Activated CD4-positive, alpha-beta T cell treated with anti-CD3 and anti-CD28 coated beads, Interleukin-10, Interleukin-2, amounts not matched to agents 100 ng/mL and 50 ng/mL, durations not matched to agents 16 hours and 8 hours (primary cell): ENCODE results near the gene TOPBP1.
A peak's percentile ranks its signal among the peaks of the same experiment; 100 is the strongest.

Experiments
- DNase-seq: peaks from one replicate; pipeline ENCODE4 v3.0.0-alpha.2; 2020

TOPBP1 gene

GRCh38 chr3:133606342-133606741, 55.4 kb downstream of the TOPBP1 start:
- no peak for DNase-seq

GRCh38 chr3:133600572-133601081, 61.1 kb downstream of the TOPBP1 start:
- DNase-seq, result no peak

DNA sequence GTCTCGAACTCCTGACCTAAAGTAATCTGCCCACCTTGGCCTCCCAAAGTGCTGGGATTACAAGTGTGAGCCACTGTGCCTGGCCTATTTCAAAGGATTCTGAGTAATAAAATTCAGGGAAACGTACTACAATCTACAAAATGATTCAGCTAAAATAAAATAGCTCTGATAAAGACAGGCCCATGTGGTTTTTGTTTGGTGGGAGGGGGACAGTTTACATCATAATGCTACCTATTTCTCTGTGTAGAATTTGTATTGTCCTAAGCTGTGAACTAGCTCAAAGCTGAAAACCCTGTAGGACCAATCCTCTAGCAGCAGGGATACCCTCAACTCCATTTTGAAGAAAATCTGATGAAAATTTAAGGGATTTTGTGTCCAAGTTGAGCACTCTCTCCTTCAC, 62.5 kb downstream of the TOPBP1 start:
- DNase-seq, result no peak

DNA sequence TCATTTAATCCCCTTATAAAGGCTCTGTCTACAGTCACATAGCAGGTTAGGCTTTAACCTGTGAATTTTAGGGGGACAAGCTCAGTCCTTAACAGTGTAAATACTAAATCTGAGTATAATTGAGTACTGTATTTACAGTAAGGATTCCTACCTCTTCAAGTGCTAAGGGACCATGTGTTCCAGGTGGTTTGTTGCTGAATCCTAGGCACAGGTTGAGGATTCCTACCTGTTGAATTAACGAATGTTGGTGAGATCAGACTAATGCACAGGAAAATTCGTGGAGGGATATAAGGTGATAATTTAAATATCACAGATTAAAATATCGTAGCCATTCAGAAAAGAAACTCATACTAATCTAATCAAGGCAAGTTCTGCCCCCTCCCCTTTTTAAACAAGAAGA, 63.3 kb downstream of the TOPBP1 start:
- DNase-seq, result no peak

- DNase-seq, result peak; percentile 47
Observed at GRCh38 chr3:133595341-133595740, 66.4 kb downstream of the TOPBP1 start.

- no peak for DNase-seq
Observed at GRCh38 chr3:133593243-133593642, 68.5 kb downstream of the TOPBP1 start.

- no peak for DNase-seq
Observed at GRCh38 chr3:133592843-133593242, 68.9 kb downstream of the TOPBP1 start.

DNA sequence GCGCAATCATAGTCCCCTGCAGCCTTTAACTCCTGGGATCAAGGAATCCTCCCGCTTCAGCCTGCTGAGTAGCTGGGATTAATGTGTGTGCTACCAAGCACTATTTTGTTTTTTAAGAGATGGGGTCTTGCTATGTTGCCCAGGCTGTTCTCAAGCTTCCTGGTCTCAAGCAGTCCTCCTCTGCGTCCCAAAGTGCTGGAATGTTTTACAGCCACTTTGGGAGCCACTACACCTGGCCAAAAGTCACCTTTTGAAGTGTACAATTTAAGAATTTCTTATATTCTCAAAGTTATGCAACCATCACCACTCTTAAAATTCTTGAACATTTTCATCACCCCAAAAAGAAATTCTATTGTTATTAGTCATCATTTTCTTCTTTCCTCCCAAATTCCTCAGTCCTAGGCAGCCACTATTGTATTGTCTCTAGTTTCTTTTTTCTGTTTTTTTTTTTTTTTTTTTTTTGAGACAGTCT, 70.4 kb downstream of the TOPBP1 start:
- DNase-seq, result no peak

DNA sequence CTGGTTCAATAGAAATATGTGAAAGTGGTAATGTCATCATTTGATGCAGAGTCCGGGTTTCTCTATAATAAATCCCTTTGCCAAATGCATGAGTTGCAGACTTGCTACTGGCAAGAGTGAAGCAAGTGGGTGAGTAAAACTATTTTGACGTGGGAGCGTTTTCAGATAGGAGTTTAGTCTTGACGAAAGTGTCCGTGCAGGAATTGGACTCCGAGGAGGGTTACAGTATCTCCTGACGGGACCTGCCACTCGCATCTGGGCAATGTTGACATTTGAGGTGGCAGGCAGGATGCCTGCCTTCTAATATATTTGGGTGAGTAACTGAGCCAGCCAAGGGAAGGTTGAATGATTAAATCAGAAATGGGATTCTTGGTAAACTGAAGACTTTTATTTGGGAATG, 72.2 kb downstream of the TOPBP1 start:
- no peak for DNase-seq

DNA sequence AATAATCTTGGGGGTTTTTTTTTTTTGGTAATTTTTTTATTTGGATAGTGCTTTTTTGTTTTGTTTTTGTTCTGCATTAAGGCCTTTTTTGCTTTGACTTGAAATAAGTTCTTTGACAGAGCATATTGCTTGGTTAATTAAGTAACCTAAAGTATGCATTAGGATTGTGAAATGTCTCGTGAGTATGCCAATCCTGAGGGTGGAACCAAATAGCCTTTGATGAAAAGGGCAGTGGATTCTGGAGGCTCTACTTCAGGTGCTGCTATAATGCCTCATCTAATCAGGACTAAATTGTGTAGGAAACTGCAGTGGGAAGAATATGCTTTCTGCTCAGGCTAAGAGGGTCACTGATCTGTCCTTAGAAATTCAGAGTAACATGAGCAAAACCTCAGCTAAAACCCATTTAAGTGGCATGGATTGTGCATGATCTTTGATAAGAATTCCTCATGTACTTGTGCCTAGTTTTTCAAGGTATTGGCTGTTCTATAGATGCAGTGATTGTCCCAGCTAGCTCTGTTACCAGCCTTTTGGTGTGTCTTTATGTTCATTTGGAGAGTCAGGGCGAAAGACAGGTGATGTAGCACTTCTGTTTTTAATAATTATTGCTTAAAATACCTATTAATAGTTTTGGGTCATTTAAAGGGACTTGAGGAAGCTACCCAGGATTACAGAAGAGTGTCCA, 72.8 kb downstream of the TOPBP1 start:
- no peak for DNase-seq

GRCh38 chr3:133588035-133588434, 73.7 kb downstream of the TOPBP1 start:
- DNase-seq, result no peak

DNA sequence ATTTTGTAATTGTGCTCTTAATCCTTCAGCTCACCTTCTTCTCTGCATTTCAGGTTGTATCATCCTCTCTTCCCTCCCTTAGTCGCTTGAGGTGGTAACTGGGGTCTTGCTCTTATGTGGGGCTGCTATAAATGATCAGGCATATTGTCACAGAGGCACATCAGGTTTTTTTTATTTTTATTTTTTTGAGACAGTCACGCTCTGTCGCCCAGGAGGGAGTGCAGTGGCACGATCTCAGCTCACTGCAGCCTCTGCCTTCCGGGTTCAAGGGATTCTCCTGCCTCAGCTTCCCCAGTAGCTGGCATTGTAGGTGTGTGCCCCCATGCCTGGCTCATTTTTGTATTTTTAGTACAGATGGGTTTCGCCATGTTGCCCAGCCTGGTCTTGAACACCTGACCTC, 78.3 kb downstream of the TOPBP1 start:
- no peak for DNase-seq

DNA sequence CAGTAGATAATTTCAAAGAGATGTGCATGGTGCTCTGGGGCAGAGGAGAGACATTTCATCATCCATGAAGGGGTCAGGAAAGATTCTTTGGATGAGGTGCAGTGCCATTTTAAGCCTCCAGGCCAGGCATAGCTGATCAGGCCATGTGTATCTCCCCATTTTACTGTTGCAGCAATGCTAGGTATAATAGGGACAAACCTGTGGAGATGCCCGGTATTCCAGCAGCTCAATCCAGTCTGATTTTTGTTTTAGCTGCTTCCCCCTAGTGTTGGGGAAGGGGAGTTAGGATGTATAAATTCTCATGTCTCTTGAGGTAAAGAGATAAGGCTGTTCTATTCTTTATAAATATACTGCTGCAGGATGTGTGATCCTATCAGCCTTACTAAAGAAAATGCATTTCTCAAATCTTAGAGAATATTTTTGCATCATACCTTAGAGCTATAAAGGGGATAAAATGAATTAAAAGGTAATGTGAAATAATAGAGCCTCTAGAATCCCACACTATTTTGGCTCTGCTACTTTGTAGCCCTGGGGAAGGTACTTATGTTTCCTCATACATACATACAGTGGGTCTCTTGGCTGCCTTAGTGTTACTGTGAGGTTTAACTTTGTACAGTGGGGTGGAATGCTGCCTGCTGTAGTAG, 83.1 kb downstream of the TOPBP1 start:
- no peak for DNase-seq

DNA sequence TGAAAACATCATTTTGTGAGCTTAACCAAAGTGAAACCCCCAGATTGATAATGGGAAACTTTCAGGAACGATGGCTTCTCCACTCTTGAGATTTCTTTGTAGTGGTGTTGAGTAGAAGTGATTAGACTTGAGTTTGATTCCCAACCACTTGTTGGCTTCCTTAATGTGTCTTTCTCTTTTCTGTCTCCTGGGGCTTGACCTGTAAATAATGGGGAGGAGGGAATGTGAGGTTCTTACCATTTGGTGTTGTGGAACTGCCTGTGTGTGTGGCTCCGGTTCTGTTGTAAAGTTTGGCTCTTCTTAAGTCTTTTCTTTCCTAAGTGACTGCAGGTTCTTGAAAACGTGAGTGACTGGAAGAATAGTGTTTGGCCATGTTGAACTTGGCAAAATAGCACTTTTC, 85.6 kb downstream of the TOPBP1 start:
- DNase-seq, result no peak

GRCh38 chr3:133575086-133575485, 86.7 kb downstream of the TOPBP1 start:
- DNase-seq, result peak; percentile 25

- peak; percentile 90 for DNase-seq
Observed at GRCh38 chr3:133574260-133574881, 87.4 kb downstream of the TOPBP1 start.

- no peak for DNase-seq
Observed at GRCh38 chr3:133573629-133574194, 88.0 kb downstream of the TOPBP1 start, which contains the start of gene CDV3. Gene CDV3 (plus strand): TSS chr3:133573686. CDS start chr3:133574045, 359 bp downstream.

DNA sequence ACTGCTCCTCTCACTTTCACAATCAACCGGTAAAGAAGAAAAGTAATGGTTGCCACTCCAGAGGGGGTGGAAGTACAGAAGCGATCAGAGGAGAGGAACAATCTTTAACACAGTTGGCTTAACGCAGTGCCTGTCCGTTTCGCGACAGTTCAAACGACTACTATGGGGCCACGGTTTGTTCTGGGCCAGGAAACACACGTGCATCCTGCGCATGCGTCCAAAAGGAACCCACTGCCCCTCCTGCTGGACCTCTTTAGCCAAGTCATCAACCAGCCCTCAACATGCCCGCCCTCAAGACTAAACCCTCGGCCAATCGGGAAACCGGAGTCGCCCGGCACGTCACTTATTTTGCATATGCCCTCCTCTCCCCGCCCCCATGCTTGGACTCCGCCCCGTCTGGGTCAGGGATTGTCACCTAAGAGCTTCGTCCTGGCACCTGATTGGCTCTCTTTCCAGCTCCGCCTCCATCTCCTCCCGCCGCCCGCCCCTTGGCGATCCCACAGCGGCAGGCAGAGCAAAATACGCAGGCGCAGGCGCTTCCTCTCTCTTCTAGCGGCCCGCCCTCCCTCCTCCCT, 88.6 kb downstream of the TOPBP1 start:
- peak; percentile 100 for DNase-seq

DNA sequence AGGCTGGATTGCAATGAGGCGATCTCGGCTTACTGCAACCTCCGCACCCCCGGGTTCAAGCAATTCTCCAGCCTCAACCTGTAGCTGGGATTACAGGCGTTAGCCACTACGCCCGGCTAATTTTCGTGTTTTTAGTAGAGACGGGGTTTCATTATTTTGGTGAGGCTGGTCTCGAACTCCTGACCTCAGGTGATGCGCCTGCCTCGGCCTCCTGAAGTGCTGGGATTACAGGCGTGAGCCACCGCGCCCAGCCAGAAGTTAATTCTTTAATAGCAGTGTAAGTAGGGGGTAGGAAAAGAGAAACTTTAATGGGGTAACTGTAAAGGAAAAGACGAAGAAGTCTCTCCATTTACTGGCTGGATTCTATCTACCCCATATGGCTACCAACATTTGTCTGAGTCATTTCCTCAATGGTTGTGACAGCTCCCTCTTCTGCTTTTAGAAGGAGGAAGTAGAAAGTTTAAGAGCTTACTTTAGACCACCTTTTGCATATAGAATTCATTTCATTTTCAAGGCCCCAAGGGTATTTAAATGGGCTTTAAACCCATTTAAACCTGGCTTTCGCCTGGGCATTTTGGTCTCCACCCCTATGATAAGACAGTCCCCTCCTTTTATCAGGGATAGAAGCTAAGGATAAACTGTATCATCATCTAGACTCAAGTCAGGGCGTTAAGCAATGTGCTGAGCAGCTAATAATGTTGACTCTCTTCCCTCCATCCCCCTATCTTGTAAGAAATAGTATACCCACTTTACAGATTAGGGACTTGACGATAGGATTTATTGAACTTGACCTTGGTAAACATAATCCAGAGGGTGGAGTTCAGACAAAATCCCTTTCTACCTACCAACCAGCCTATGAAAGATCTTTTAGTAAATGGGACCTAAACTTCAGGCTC, 89.3 kb downstream of the TOPBP1 start:
- peak; percentile 71 for DNase-seq

GRCh38 chr3:133570937-133571320, 90.8 kb downstream of the TOPBP1 start:
- no peak for DNase-seq

DNA sequence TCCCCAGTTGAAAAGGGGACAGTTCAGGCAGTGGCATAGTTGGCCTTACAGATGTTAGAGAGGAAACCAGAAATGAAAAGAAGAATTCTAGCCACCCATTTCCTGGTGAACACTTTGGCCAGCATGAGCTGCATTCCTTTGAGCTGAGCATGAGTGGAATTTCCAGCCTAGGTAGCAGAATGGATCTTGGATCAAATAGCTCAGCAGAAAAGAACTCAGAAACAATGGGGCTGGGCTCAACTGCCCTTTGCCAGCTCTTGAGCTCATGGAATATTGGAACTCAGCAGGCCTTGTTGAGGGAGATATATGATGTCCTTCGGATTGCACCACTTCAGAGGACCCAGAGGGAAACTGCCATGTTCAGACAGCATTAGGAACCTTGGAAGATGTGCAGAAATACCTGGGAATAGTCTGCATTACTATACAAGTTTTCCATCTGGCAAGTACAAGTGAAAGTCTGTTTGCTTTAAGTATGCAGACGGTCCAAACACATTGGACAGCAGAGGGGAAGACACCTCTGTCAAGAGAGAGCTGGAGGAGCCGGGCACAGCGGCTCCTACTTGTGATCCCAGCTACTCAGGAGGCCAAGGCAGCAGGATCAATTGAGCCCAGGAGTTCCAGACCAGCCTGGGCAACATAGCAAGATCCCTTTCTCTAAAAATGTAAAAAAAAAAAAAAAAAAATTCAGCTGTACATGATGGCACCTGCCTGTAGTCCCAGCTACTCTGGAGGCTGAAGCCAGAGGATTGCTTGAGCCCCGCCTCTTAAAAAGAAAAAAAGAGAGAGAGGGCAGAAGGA, 91.4 kb downstream of the TOPBP1 start:
- no peak for DNase-seq
